K562 (cell line): Measurements from ENCODE around the gene KLK10. TPM values are rescaled to one million over a fixed set of nuclear protein-coding genes. Genes with fewer than 3 reads are reported as not detected.

Experiments
- ATAC-seq: fragments of 200-7000 bp; cut with Tn5 transposase; 3 replicates; pipeline ENCODE4 v1.9.1; 2020; ENCODE audit warnings: moderate library complexity
- BruUV-seq: library from RNA; stranded (reverse); fragments of 400-500 nt; replicated peaks from 2 replicates; lab custom pipeline; 2021; lab: Mats Ljungman, UMichigan
- CTCF ChIA-PET: fragments of 300-600 bp; formaldehyde crosslinking; extraction: SDS; loops from one replicate; lab custom pipeline; 2021; ENCODE audit warnings: low intra/inter-chr PET ratio; lab: Yijun Ruan, JAX
- POLR2A ChIA-PET: fragments of 300-600, 350-650 bp; sonication (Branson Sonifier 250); formaldehyde crosslinking; extraction: SDS; loops from one replicate; lab custom pipeline; 2021; ENCODE audit warnings: antibody characterized with exemption, inconsistent platforms; lab: Yijun Ruan, JAX
- DNase-seq, 4 experiments: peaks; one replicate each; pipeline versions ENCODE4 v3.0.0 to v3.0.0-alpha.2; 2011 to 2018; ENCODE audit warnings: low spot score in 3 of 4, mixed read lengths in 3 of 4; ENCODE audit errors: extremely low read depth in 1 of 4
- FAIRE-seq: peaks from 2 replicates; lab custom pipeline; 2011; peaks lifted over from hg19 to GRCh38; lab: Jason Lieb, UNC
- H2AFZ ChIP-seq: 2 replicates; pipeline ENCODE4 v1.6.0; 2011; ENCODE audit warnings: low read depth, low read length, control low read depth, inconsistent platforms
- H3K27ac ChIP-seq: fragments of 200-600 bp; 3 replicates; pipeline ENCODE4 v1.8.0; 2011; ENCODE audit warnings: low read depth, mild to moderate bottlenecking, control low read depth, inconsistent platforms, low read length, moderate library complexity, mixed read lengths; ENCODE audit errors: extremely low read depth
- H3K27me3 ChIP-seq, 2 experiments: fragments of 300-600 bp in 1 of 2; 2 replicates in 1 of 2; 3 replicates in 1 of 2; pipeline versions ENCODE4 v1.6.0 to v1.8.0; 2011; ENCODE audit warnings: inconsistent platforms in 2 of 2, low read length in 2 of 2, mild to moderate bottlenecking in 1 of 2, mixed read lengths in 1 of 2, moderate library complexity in 1 of 2; ENCODE audit not compliant: control insufficient read depth in 2 of 2, insufficient read depth in 2 of 2
- H3K36me3 ChIP-seq: fragments of 300-600 bp; 3 replicates; pipeline ENCODE4 v1.8.0; 2011; ENCODE audit warnings: mild to moderate bottlenecking, low read length, inconsistent platforms; ENCODE audit not compliant: control insufficient read depth, insufficient read depth
- H3K4me1 ChIP-seq, 2 experiments: fragments of 200-600 bp in 1 of 2; replicated peaks in 1 of 2; 2 replicates in 1 of 2; 3 replicates in 1 of 2; pipeline versions ENCODE4 v1.5.1 to v1.8.0; 2011; ENCODE audit warnings: inconsistent platforms in 2 of 2, low read length in 2 of 2, mild to moderate bottlenecking in 1 of 2, mixed read lengths in 1 of 2, moderate library complexity in 1 of 2; ENCODE audit not compliant: control insufficient read depth in 2 of 2, insufficient read depth in 2 of 2
- H3K4me2 ChIP-seq: 2 replicates; pipeline ENCODE4 v1.6.1; 2011; ENCODE audit warnings: low read length, control low read depth, inconsistent platforms, mixed read lengths; ENCODE audit not compliant: insufficient read depth
- H3K4me3 ChIP-seq: fragments of 200-600 bp; sonication (generic), shearing (Covaris generic); 2 replicates; pipeline ENCODE4 v1.5.1; 2016; ENCODE audit warnings: control low read depth, inconsistent platforms
- H3K79me2 ChIP-seq: fragments of 200-600 bp; 3 replicates; pipeline ENCODE4 v1.8.0; 2011; ENCODE audit warnings: low read length, inconsistent platforms; ENCODE audit not compliant: control insufficient read depth, insufficient read depth
- H3K9ac ChIP-seq, 2 experiments: 2 replicates each; pipeline versions ENCODE4 v1.6.0 to v1.6.1; 2011; ENCODE audit warnings: low read depth in 2 of 2, low read length in 2 of 2, control low read depth in 1 of 2, inconsistent platforms in 1 of 2, mild to moderate bottlenecking in 1 of 2, mixed read lengths in 1 of 2; ENCODE audit not compliant: insufficient read depth in 1 of 2
- H3K9me1 ChIP-seq: one replicate; pipeline ENCODE4 v1.6.0; 2011; ENCODE audit warnings: inconsistent platforms, mild to moderate bottlenecking, low read length, moderate library complexity; ENCODE audit not compliant: control insufficient read depth, insufficient read depth
- H3K9me3 ChIP-seq: replicated peaks from 2 replicates; pipeline ENCODE4 v1.5.1; 2011; ENCODE audit warnings: low read depth, low read length, inconsistent platforms; ENCODE audit not compliant: control insufficient read depth, insufficient read depth
- H4K20me1 ChIP-seq: replicated peaks from 2 replicates; pipeline ENCODE4 v1.6.1; 2011; ENCODE audit warnings: low read length, inconsistent platforms, mixed read lengths; ENCODE audit not compliant: control insufficient read depth, insufficient read depth
- EGR1 ChIP-seq: fragments of 450-650 bp; conservative IDR thresholded peaks from 2 replicates; pipeline ENCODE4 v1.6.1; 2017; ENCODE audit warnings: mild to moderate bottlenecking
- ESRRA ChIP-seq: fragments of 450-650 bp; IDR thresholded peaks from 2 replicates; pipeline ENCODE4 v1.6.1; 2014; ENCODE audit warnings: low read depth, mild to moderate bottlenecking, moderate library complexity, borderline replicate concordance
- JUND ChIP-seq, 2 experiments: IDR thresholded peaks; 2 replicates in 1 of 2; 3 replicates in 1 of 2; pipeline ENCODE4 v1.6.1; 2011; ENCODE audit warnings: borderline replicate concordance in 2 of 2, low read depth in 2 of 2, low read length in 2 of 2, improper control_type of control experiment in 1 of 2, missing biosample characterization in 1 of 2, missing genetic modification characterization in 1 of 2, missing genetic modification reagents in 1 of 2
- MCM5 ChIP-seq: fragments of 450-650 bp; IDR thresholded peaks from 2 replicates; pipeline ENCODE4 v1.6.1; 2016; ENCODE audit warnings: low read depth
- NFIC ChIP-seq: fragments of 450-650 bp; IDR thresholded peaks from 2 replicates; pipeline ENCODE4 v1.6.1; 2017; ENCODE audit warnings: mild to moderate bottlenecking, inconsistent platforms
- WGBS: fragments of 100-300 bp; shearing (Covaris generic); methylation state at CpG from one replicate; pipeline ENCODE4 v1.1.6; 2016; ENCODE audit warnings: low coverage, mixed read lengths; ENCODE audit not compliant: insufficient coverage; ENCODE audit errors: missing lambda C conversion rate; 5-methylcytosine and 5-hydroxymethylcytosine counted together
- in situ Hi-C: fragments of 300-500 bp; cut with MboI; formaldehyde crosslinking; loops from 4 replicates; pipeline ENCODE4 v1.15.0; 2018; ENCODE audit warnings: inconsistent platforms, mixed read lengths
- intact Hi-C: fragments of 100-400 bp; cut with micrococcal nuclease; formaldehyde crosslinking; loops from 2 replicates; pipeline ENCODE4 v1.14.2; 2022
- polyA plus RNA-seq, 8 experiments: library from polyadenylated mRNA; depleted of rRNA in 4 of 8; stranded (reverse) in 5 of 8; unstranded in 3 of 8; fragments of >200 nt; fragmentation: Nextera tagmentation in 2 of 8; fragmentation: Illumina TruSeq in 1 of 8; extraction: Ambion mirVana in 2 of 8; extraction: Trizol in 1 of 8; gene quantifications; 2 replicates each; pipeline versions ENCODE4 v1.2.1 to v1.2.3, GENCODE V29; 2011 to 2014; ENCODE audit warnings: inconsistent platforms in 1 of 8, missing spikeins in 1 of 8
- total RNA-seq, 7 experiments: library from RNA; depleted of rRNA in 6 of 7; stranded (reverse); fragments of >200 nt in 6 of 7; fragmentation: Illumina TruSeq in 2 of 7; extraction: Trizol in 2 of 7; gene quantifications; 2 replicates each; pipeline versions ENCODE4 v1.2.1 to v1.2.3, GENCODE V29; 2011 to 2021; ENCODE audit warnings: low replicate concordance in 1 of 7
- TF ChIP-seq, protein P1 (sequence below): fragments of 150-350 bp; conservative IDR thresholded peaks from 2 replicates; pipeline ENCODE4 v1.6.1; 2014; ENCODE audit warnings: low read length

The KLK10 gene
- total and polyA plus RNA-seq, 9 of the 15 experiments (the other 6 are each of a cell fraction or from before 2014, with no cell fraction given): 0.11 TPM; not detected in 8

DNA sequence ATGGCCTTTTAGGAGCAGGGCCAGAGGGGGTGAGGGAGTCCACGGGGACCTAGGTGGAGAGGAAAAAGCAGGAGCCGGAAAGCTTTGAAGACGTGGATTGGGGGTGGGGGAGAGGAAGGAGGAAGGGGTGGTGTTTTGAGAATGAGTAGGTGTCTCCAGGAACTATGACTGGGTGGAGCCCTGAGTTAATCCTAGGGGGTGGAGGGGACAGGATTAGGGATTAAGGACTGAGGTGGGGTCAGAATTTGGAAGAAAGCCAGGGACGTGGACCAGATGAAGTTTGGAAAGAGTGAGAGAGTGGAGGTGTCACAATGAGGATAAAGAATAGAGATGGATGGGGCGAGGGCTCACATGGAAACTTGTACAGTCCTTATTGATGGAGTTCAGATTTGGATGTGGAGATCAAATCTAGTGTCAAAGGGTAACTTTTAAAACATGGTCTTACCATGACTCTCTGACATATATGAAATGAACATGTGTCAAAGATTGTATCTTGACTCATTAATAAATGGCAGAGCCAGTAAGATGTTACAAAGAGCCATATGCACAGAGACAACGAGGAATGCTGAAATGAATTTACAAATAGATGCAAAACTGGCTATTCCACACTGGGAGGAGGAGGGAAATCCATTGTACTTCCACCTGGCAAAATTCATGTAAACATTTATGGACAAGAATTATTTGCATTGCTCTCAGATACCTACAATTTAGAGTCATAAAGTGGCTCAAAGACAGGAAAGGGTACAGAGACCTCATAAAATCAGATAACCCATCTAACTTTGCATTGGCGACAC lies 47.1 kb upstream of the KLK10 start:
- H3K9ac ChIP-seq: no peak overlapping the region
- H3K4me1 ChIP-seq: peaks cover 18 to 22% of the 10 kb centered on the region in 2 experiments
- intact Hi-C loops (no loop called here), in situ Hi-C loops (no loop called here)
- H3K4me3 ChIP-seq: no peak overlapping the region
- no peaks in the 10 kb centered on the region for H4K20me1 ChIP-seq
- POLR2A ChIA-PET: no interaction called here
- peak overlapping the region; percentile 35; the same call in 1 of the 2 replicates for H2AFZ ChIP-seq
- H3K36me3 ChIP-seq: no peaks in the 10 kb centered on the region
- FAIRE-seq (no peak), DNase-seq (peak in 1 of 4 experiments; percentile 19), ATAC-seq (no peak)
- CTCF ChIA-PET: no interaction called here
- peaks cover 3 to 8% of the 10 kb centered on the region in 2 experiments; a peak in 1 of 5 replicates for H3K27me3 ChIP-seq
- H3K79me2 ChIP-seq: no peaks in the 10 kb centered on the region
- 13% methylated on average over 6 of the region's 7 CpGs for WGBS
- no peaks in the 10 kb centered on the region for H3K9me1 ChIP-seq
- no peak overlapping the region for H3K27ac ChIP-seq
- TF ChIP-seq ESRRA: no peak
- TF ChIP-seq MCM5: no peak
- peak; percentile 78 for TF ChIP-seq NFIC
- no peak for TF ChIP-seq JUND (IDR thresholded peaks at IDR 0.05; ENCODE audit: borderline replicate concordance, low read depth, low read length)
- no peak for TF ChIP-seq JUND (tag; IDR thresholded peaks at IDR 0.05; ENCODE audit: borderline replicate concordance, low read depth, low read length)
- TF ChIP-seq, protein P1, sequence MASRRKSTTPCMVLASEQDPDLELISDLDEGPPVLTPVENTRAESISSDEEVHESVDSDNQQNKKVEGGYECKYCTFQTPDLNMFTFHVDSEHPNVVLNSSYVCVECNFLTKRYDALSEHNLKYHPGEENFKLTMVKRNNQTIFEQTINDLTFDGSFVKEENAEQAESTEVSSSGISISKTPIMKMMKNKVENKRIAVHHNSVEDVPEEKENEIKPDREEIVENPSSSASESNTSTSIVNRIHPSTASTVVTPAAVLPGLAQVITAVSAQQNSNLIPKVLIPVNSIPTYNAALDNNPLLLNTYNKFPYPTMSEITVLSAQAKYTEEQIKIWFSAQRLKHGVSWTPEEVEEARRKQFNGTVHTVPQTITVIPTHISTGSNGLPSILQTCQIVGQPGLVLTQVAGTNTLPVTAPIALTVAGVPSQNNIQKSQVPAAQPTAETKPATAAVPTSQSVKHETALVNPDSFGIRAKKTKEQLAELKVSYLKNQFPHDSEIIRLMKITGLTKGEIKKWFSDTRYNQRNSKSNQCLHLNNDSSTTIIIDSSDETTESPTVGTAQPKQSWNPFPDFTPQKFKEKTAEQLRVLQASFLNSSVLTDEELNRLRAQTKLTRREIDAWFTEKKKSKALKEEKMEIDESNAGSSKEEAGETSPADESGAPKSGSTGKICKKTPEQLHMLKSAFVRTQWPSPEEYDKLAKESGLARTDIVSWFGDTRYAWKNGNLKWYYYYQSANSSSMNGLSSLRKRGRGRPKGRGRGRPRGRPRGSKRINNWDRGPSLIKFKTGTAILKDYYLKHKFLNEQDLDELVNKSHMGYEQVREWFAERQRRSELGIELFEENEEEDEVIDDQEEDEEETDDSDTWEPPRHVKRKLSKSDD: no peak
- TF ChIP-seq EGR1: peak; percentile 72
- no peak overlapping the region for H3K4me2 ChIP-seq
- no TSS peak for BruUV-seq
- no peaks in the 10 kb centered on the region for H3K9me3 ChIP-seq
